GM12892 (cell line): ENCODE data around the gene SMARCA2.

Experiments
- POLR2A ChIP-seq: IDR thresholded peaks from 2 replicates; pipeline ENCODE4 v1.6.1; 2011; ENCODE audit warnings: low read depth, low read length, control low read depth
- POLR2AphosphoS5 ChIP-seq: IDR thresholded peaks from 2 replicates; pipeline ENCODE4 v1.6.1; 2011; ENCODE audit warnings: low read depth, low read length, control low read depth

DNA sequence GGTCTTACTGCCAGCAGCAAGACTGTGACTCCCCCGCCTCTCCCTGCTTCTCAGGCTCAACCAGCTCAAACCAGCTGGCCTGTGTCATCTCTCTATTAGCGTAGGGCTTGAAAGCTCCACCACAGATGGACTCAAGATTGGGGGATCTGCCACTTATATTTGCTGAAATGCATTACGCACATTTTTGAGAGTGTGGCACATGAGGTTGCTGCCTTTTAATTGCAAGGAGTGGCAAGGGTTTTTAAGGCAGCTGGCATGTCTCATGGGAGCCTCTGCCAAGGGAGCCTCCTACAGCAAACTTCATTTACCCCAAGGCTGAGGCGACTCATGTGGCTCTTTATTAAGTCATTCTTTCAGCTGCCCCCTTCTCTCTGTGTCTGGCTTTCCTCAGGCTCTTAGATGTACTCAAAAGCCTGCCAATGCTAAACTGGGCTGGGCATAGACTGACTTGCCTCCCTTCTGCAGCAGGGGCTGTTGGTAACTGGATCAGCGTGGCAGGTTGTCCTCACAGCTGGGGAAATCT lies 219.3 kb downstream of the SMARCA2 start:
- no peak for TF ChIP-seq POLR2A
- TF ChIP-seq POLR2AphosphoS5, result no peak
